HepG2 (cell line): ENCODE results near the gene CD244. TPM values are rescaled to one million over a fixed set of nuclear protein-coding genes. Genes with fewer than 3 reads are reported as not detected.
"Not testable (repeated sequence)": the region's sequence is repeated elsewhere in the genome, so short reads cannot be mapped to it uniquely, and the experiment has no call there.

Source experiments
- ATAC-seq: fragments of 200-7000 bp; cut with Tn5 transposase; 3 replicates; pipeline ENCODE4 v1.9.1; 2020; ENCODE audit warnings: mild to moderate bottlenecking, moderate library complexity
- BruUV-seq: library from RNA; stranded (reverse); fragments of 400-500 nt; replicated peaks from 2 replicates; lab custom pipeline; 2021; lab: Mats Ljungman, UMichigan
- CTCF ChIA-PET: fragments of 300-600 bp; formaldehyde crosslinking; extraction: SDS; loops from one replicate; lab custom pipeline; 2021; ENCODE audit warnings: low total read pairs, inconsistent platforms, low intra/inter-chr PET ratio; lab: Yijun Ruan, JAX
- POLR2A ChIA-PET: fragments of 350-600 bp; sonication (Branson Sonifier 250); formaldehyde crosslinking; loops from one replicate; lab custom pipeline; 2020; ENCODE audit warnings: antibody characterized with exemption, inconsistent platforms; lab: Yijun Ruan, JAX
- DNase-seq: peaks from one replicate; pipeline ENCODE4 v3.0.0-alpha.2; 2015; ENCODE audit warnings: low spot score
- FAIRE-seq: peaks from 3 replicates; lab custom pipeline; 2011; peaks lifted over from hg19 to GRCh38; lab: Jason Lieb, UNC
- H2AFZ ChIP-seq: one replicate; pipeline ENCODE4 v1.6.1; 2011; ENCODE audit warnings: low read length, inconsistent platforms
- H3K27ac ChIP-seq: fragments of 300-600 bp; 3 replicates; pipeline ENCODE4 v1.8.0; 2011; ENCODE audit warnings: mixed run types, mild to moderate bottlenecking, mixed read lengths, low read length, inconsistent platforms; ENCODE audit not compliant: insufficient read depth; ENCODE audit errors: extremely low read length
- H3K27me3 ChIP-seq, 2 experiments: fragments of 200-600 bp in 1 of 2; 2 replicates in 1 of 2; 3 replicates in 1 of 2; pipeline versions ENCODE4 v1.6.0 to v1.8.0; 2011; ENCODE audit warnings: low read length in 2 of 2, mild to moderate bottlenecking in 2 of 2, moderate library complexity in 2 of 2, inconsistent platforms in 1 of 2; ENCODE audit not compliant: insufficient read depth in 2 of 2, control insufficient read depth in 1 of 2
- H3K36me3 ChIP-seq, 2 experiments: fragments of 200-600 bp in 1 of 2; replicated peaks in 1 of 2; 2 replicates in 1 of 2; 3 replicates in 1 of 2; pipeline versions ENCODE4 v1.5.1 to v1.8.0; 2011; ENCODE audit warnings: low read length in 2 of 2, inconsistent platforms in 1 of 2; ENCODE audit not compliant: insufficient read depth in 2 of 2, control insufficient read depth in 1 of 2
- H3K4me1 ChIP-seq: 2 replicates; pipeline ENCODE4 v1.5.1; 2012; ENCODE audit warnings: low read length, inconsistent platforms; ENCODE audit not compliant: insufficient read depth
- H3K4me2 ChIP-seq: 2 replicates; pipeline ENCODE4 v1.6.0; 2011; ENCODE audit warnings: low read depth, low read length, inconsistent platforms
- H3K4me3 ChIP-seq, 3 experiments: fragments of 200-600 bp in 1 of 3; sonication (generic), shearing (Covaris generic) in 1 of 3; replicated peaks in 1 of 3; 2 replicates each; pipeline ENCODE4 v1.5.1; 2011 to 2016; ENCODE audit warnings: low read length in 3 of 3, inconsistent platforms in 2 of 3, low read depth in 2 of 3, mild to moderate bottlenecking in 2 of 3, control low read depth in 1 of 3, mixed read lengths in 1 of 3; ENCODE audit not compliant: insufficient read depth in 1 of 3
- H3K79me2 ChIP-seq: one replicate; pipeline ENCODE4 v1.6.1; 2011; ENCODE audit warnings: low read length, inconsistent platforms; ENCODE audit not compliant: insufficient read depth
- H3K9ac ChIP-seq: 2 replicates; pipeline ENCODE4 v1.6.0; 2011; ENCODE audit warnings: mild to moderate bottlenecking, low read depth, low read length, inconsistent platforms; ENCODE audit not compliant: insufficient read depth
- H3K9me3 ChIP-seq: 2 replicates; pipeline ENCODE4 v1.5.1; 2012; ENCODE audit warnings: mild to moderate bottlenecking, low read length
- H4K20me1 ChIP-seq: 2 replicates; pipeline ENCODE4 v1.6.0; 2011; ENCODE audit warnings: inconsistent platforms, mild to moderate bottlenecking, low read length, moderate library complexity; ENCODE audit not compliant: insufficient read depth
- WGBS: methylation state at CpG from one replicate; pipeline ENCODE4 v1.1.6; 2017; ENCODE audit warnings: low lambda C conversion rate; 5-methylcytosine and 5-hydroxymethylcytosine counted together
- in situ Hi-C: cut with HindIII; loops from 2 replicates; pipeline ENCODE4 v1.10.0; 2017; ENCODE audit warnings: low pct_unique_long_range_greater_than_20kb; ENCODE audit not compliant: extremely low pct_ligation_motif_present
- intact Hi-C: fragments of 100-400 bp; cut with micrococcal nuclease; formaldehyde crosslinking; loops from one replicate; pipeline ENCODE4 v1.10.0; 2022; ENCODE audit not compliant: unreplicated experiment
- polyA plus RNA-seq, 8 experiments: library from polyadenylated mRNA; depleted of rRNA in 3 of 8; stranded (reverse) in 7 of 8; unstranded in 1 of 8; fragments of >200 nt; fragmentation: Illumina TruSeq in 4 of 8; extraction: Trizol in 4 of 8; gene quantifications; 2 replicates each; pipeline versions ENCODE4 v1.2.1 to v1.2.3, GENCODE V29; 2011 to 2016; ENCODE audit warnings: low read depth in 4 of 8, missing spikeins in 1 of 8, mixed read lengths in 1 of 8; ENCODE audit not compliant: insufficient read depth in 1 of 8
- total RNA-seq, 5 experiments: library from RNA; depleted of rRNA; stranded (reverse); fragments of >200 nt; fragmentation: Illumina TruSeq; extraction: Trizol; gene quantifications; 2 replicates each; pipeline ENCODE4 v1.2.3, GENCODE V29; 2016; ENCODE audit warnings: low read depth in 1 of 5
- TF ChIP-seq, protein P1 (sequence below): sonication (generic); formaldehyde crosslinking; IDR thresholded peaks from 2 replicates; pipeline ENCODE4 v1.4.0; 2020; ENCODE audit warnings: low read depth, missing genetic modification reagents

CD244 gene
- total and polyA plus RNA-seq, 2 of the 13 experiments (the other 11 are each of a cell fraction or from before 2014, with no cell fraction given) = 0.09 TPM; not detected in 1

DNA sequence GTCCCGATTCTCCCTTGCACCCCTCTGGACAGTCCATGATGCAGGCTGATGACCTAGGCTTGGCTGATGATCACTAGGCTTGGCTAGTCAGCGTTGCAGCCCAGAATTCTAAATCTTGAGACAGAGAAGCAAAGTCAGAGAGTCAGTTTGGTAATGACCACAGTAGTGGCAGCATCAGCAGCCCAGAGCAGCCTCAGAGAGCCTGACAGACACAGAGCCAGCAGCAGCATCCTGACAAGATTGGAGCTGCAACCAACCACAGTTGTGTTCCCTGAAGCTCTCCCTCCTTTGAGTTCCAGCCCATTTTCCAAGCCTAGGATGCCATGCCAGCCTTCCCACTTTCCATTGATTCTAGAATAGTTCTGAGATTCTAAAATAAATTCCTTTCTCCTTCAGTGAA lies 39.1 kb upstream of the CD244 start (continued):
- TF ChIP-seq, protein P1, sequence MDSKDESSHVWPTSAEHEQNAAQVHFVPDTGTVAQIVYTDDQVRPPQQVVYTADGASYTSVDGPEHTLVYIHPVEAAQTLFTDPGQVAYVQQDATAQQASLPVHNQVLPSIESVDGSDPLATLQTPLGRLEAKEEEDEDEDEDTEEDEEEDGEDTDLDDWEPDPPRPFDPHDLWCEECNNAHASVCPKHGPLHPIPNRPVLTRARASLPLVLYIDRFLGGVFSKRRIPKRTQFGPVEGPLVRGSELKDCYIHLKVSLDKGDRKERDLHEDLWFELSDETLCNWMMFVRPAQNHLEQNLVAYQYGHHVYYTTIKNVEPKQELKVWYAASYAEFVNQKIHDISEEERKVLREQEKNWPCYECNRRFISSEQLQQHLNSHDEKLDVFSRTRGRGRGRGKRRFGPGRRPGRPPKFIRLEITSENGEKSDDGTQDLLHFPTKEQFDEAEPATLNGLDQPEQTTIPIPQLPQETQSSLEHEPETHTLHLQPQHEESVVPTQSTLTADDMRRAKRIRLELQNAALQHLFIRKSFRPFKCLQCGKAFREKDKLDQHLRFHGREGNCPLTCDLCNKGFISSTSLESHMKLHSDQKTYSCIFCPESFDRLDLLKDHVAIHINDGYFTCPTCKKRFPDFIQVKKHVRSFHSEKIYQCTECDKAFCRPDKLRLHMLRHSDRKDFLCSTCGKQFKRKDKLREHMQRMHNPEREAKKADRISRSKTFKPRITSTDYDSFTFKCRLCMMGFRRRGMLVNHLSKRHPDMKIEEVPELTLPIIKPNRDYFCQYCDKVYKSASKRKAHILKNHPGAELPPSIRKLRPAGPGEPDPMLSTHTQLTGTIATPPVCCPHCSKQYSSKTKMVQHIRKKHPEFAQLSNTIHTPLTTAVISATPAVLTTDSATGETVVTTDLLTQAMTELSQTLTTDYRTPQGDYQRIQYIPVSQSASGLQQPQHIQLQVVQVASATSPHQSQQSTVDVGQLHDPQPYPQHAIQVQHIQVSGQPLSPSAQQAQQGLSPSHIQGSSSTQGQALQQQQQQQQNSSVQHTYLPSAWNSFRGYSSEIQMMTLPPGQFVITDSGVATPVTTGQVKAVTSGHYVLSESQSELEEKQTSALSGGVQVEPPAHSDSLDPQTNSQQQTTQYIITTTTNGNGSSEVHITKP = no peak

DNA sequence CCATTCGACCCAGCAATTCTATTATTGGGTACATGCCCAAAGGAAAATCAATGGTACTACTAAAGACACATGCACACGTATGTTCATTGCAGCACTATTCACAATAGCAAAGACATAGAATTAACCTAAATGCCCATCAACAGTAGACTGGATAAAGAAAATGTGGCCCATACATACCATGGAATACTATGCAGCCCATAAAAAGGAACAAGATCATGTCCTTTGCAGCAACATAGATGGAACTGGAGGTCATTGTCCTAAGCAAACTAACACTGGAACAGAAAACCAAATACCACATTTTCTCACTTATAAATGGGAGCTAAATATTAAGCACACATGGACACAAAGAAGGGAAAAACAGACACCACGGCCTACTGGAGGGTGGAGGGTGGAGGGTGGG lies 38.0 kb upstream of the CD244 start:
- POLR2A ChIA-PET, H3K9ac ChIP-seq, CTCF ChIA-PET, ATAC-seq, H3K36me3 ChIP-seq, DNase-seq, H4K20me1 ChIP-seq, H3K4me3 ChIP-seq, H3K9me3 ChIP-seq, H3K4me2 ChIP-seq, H3K79me2 ChIP-seq, in situ Hi-C loops, H2AFZ ChIP-seq, intact Hi-C loops, H3K4me1 ChIP-seq, FAIRE-seq, H3K27ac ChIP-seq, BruUV-seq, H3K27me3 ChIP-seq: not testable (repeated sequence)
- 15% methylated on average over 3 of the region's 3 CpGs for WGBS

DNA sequence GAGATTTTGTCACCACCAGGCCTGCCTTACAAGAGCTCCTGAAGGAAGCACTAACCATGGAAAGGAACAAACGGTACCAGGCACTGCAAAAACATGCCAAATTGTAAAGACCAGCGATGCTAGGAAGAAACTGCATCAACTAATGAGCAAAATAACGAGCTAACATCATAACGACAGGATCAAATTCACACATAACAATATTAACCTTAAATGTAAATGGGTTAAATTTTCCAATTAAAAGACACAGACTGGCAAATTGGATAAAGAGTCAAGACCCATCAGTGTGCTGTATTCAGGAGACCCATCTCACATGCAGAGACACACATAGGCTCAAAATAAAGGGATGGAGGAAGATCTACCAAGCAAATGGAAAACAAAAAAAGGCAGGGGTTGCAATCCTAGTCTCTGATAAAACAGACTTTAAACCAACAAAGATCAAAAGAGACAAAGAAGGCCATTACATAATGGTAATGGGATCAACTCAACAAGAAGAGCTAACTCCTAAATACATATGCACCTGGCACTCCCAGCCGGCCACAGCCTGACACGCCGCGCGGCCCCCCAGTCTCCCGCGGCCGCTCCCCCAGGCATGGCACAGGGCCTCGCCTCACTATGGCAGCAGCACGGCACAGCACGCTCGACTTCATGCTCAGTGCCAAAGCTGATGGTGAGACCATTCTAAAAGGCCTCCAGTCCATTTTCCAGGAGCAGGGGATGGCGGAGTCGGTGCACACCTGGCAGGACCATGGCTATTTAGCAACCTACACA lies 31.9 kb upstream of the CD244 start:
- H2AFZ ChIP-seq, H4K20me1 ChIP-seq, H3K9me3 ChIP-seq, H3K27me3 ChIP-seq, H3K9ac ChIP-seq, H3K4me1 ChIP-seq, ATAC-seq, H3K27ac ChIP-seq, CTCF ChIA-PET, H3K4me3 ChIP-seq, POLR2A ChIA-PET, H3K36me3 ChIP-seq, BruUV-seq, FAIRE-seq, DNase-seq, intact Hi-C loops, H3K79me2 ChIP-seq, in situ Hi-C loops, H3K4me2 ChIP-seq: not testable (repeated sequence)
- 69% methylated on average over 17 of the region's 18 CpGs for WGBS
